ENCODE data around the gene LRRC4B. TPM values are rescaled to one million over a fixed set of nuclear protein-coding genes. Genes with fewer than 3 reads are reported as not detected.

Gene LRRC4B
- total and polyA plus RNA-seq, 2 of the 13 experiments (the other 11 are each of a cell fraction or from before 2014, with no cell fraction given), result not detected

- TF ChIP-seq TEAD3 (CRISPR knock-in tag; optimal IDR thresholded peaks at IDR 0.05; ENCODE audit: borderline replicate concordance) (peak; percentile 14), HNRNPLL (IDR thresholded peaks at IDR 0.05; ENCODE audit: low read depth, low read length, poor library complexity, severe bottlenecking) (peak; percentile 24), KDM1A (CRISPR knock-in tag; IDR thresholded peaks at IDR 0.05) (no peak), ZNF317 (CRISPR knock-in tag; IDR thresholded peaks at IDR 0.05) (no peak), NFKBIZ (CRISPR knock-in tag; IDR thresholded peaks at IDR 0.05) (no peak), KLF12 (CRISPR knock-in tag; IDR thresholded peaks at IDR 0.05; ENCODE audit: borderline replicate concordance) (no peak), JDP2 (CRISPR knock-in tag; IDR thresholded peaks at IDR 0.05; ENCODE audit: borderline replicate concordance) (no peak), KDM2A (CRISPR knock-in tag; IDR thresholded peaks at IDR 0.05; ENCODE audit: borderline replicate concordance, low read depth) (peak; percentile 29; the same call in 1 of the 2 replicates), HOXD1 (CRISPR knock-in tag; IDR thresholded peaks at IDR 0.05) (0 out of 2 replicates have a peak, but pooled peaks have one; percentile 18), YEATS4 (CRISPR knock-in tag; IDR thresholded peaks at IDR 0.05; ENCODE audit: borderline replicate concordance) (0 out of 2 replicates have a peak, but pooled peaks have one; percentile 27), KLF6 (CRISPR knock-in tag; IDR thresholded peaks at IDR 0.05) (no peak)
- TF ChIP-seq, protein P1, sequence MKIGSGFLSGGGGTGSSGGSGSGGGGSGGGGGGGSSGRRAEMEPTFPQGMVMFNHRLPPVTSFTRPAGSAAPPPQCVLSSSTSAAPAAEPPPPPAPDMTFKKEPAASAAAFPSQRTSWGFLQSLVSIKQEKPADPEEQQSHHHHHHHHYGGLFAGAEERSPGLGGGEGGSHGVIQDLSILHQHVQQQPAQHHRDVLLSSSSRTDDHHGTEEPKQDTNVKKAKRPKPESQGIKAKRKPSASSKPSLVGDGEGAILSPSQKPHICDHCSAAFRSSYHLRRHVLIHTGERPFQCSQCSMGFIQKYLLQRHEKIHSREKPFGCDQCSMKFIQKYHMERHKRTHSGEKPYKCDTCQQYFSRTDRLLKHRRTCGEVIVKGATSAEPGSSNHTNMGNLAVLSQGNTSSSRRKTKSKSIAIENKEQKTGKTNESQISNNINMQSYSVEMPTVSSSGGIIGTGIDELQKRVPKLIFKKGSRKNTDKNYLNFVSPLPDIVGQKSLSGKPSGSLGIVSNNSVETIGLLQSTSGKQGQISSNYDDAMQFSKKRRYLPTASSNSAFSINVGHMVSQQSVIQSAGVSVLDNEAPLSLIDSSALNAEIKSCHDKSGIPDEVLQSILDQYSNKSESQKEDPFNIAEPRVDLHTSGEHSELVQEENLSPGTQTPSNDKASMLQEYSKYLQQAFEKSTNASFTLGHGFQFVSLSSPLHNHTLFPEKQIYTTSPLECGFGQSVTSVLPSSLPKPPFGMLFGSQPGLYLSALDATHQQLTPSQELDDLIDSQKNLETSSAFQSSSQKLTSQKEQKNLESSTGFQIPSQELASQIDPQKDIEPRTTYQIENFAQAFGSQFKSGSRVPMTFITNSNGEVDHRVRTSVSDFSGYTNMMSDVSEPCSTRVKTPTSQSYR (CRISPR knock-in tag; IDR thresholded peaks at IDR 0.05; ENCODE audit: borderline replicate concordance), result peak; percentile 58; the same call in 1 of the 2 replicates
- TF ChIP-seq, protein P2, sequence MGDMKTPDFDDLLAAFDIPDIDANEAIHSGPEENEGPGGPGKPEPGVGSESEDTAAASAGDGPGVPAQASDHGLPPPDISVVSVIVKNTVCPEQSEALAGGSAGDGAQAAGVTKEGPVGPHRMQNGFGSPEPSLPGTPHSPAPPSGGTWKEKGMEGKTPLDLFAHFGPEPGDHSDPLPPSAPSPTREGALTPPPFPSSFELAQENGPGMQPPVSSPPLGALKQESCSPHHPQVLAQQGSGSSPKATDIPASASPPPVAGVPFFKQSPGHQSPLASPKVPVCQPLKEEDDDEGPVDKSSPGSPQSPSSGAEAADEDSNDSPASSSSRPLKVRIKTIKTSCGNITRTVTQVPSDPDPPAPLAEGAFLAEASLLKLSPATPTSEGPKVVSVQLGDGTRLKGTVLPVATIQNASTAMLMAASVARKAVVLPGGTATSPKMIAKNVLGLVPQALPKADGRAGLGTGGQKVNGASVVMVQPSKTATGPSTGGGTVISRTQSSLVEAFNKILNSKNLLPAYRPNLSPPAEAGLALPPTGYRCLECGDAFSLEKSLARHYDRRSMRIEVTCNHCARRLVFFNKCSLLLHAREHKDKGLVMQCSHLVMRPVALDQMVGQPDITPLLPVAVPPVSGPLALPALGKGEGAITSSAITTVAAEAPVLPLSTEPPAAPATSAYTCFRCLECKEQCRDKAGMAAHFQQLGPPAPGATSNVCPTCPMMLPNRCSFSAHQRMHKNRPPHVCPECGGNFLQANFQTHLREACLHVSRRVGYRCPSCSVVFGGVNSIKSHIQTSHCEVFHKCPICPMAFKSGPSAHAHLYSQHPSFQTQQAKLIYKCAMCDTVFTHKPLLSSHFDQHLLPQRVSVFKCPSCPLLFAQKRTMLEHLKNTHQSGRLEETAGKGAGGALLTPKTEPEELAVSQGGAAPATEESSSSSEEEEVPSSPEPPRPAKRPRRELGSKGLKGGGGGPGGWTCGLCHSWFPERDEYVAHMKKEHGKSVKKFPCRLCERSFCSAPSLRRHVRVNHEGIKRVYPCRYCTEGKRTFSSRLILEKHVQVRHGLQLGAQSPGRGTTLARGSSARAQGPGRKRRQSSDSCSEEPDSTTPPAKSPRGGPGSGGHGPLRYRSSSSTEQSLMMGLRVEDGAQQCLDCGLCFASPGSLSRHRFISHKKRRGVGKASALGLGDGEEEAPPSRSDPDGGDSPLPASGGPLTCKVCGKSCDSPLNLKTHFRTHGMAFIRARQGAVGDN (CRISPR knock-in tag; IDR thresholded peaks at IDR 0.05), result peak; percentile 21; the same call in 1 of the 2 replicates
- TF ChIP-seq, protein P3, sequence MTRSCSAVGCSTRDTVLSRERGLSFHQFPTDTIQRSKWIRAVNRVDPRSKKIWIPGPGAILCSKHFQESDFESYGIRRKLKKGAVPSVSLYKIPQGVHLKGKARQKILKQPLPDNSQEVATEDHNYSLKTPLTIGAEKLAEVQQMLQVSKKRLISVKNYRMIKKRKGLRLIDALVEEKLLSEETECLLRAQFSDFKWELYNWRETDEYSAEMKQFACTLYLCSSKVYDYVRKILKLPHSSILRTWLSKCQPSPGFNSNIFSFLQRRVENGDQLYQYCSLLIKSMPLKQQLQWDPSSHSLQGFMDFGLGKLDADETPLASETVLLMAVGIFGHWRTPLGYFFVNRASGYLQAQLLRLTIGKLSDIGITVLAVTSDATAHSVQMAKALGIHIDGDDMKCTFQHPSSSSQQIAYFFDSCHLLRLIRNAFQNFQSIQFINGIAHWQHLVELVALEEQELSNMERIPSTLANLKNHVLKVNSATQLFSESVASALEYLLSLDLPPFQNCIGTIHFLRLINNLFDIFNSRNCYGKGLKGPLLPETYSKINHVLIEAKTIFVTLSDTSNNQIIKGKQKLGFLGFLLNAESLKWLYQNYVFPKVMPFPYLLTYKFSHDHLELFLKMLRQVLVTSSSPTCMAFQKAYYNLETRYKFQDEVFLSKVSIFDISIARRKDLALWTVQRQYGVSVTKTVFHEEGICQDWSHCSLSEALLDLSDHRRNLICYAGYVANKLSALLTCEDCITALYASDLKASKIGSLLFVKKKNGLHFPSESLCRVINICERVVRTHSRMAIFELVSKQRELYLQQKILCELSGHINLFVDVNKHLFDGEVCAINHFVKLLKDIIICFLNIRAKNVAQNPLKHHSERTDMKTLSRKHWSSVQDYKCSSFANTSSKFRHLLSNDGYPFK (CRISPR knock-in tag; IDR thresholded peaks at IDR 0.05; ENCODE audit: borderline replicate concordance), result peak; percentile 69
Measured at GRCh38 chr19:50556282-50557008, 11.8 kb downstream of the LRRC4B start (continued).

Measured in HepG2 (cell line).